Activated naive CD4-positive, alpha-beta T cell treated with anti-CD3 and anti-CD28 coated beads, Interleukin-2, amount 50 U/mL, for 16 hours (primary cell): ENCODE data around the gene CARD19.

Experiments
- DNase-seq: peaks from one replicate; pipeline ENCODE4 v3.0.0-alpha.2; 2020

Gene CARD19

GRCh38 chr9:93064392-93065134, 31.5 kb upstream of the CARD19 start:
- peak; percentile 79 for DNase-seq

DNA sequence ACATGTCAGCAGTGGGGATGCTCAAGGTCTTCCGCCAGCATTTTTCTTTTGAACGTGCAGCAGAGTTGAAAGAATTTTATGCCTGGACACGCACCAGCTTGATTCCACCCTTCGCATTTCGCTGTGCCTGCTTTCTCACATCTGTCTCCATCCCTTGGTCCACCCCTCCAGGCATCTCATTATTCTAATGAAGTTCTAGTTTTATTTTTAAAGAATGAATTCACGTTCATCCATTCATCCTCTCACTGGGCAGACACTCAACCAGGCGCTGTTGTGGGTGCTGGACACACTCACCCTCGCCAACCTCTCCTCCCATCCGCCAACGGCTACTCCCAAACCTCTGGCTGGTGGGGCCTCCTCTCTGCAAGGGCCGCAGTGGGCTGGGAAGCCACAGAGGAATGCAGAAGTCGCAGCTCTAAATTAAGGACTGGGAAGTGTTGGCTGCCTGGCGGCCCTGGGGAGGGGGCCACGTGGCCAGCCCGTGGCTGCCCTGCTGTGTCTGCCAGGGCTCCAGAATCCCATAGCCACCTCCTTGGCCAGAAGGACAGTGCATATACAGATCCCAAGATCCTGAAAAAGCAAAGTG, 30.8 kb upstream of the CARD19 start:
- DNase-seq, result no peak

GRCh38 chr9:93066978-93067603, 28.9 kb upstream of the CARD19 start:
- no peak for DNase-seq

DNA sequence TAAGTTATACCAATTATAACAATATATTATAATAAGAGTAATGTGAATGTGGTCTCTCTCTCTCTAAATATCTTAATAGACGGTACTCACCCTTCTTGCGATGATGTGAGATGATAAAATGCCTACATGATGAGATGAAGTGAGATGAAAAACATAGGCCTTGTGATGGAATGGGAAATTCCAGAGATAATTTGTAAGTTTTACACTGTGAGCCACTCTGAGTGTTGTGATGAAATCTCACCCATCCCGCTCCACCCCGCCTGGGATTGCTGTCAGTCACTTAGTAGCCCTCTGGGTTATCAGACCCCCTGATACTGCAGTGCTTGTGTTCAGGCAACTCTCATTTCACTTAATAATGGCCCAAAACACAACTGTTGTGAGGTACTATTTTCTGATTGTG, 27.1 kb upstream of the CARD19 start:
- no peak for DNase-seq

- DNase-seq, result peak; percentile 34
Measured at GRCh38 chr9:93071464-93071863, 24.6 kb upstream of the CARD19 start.

GRCh38 chr9:93072383-93072795, 23.6 kb upstream of the CARD19 start:
- DNase-seq, result no peak

- no peak for DNase-seq
Measured at GRCh38 chr9:93076101-93076791, 19.8 kb upstream of the CARD19 start.

- no peak for DNase-seq
Measured at GRCh38 chr9:93076792-93077128, 19.3 kb upstream of the CARD19 start.

DNA sequence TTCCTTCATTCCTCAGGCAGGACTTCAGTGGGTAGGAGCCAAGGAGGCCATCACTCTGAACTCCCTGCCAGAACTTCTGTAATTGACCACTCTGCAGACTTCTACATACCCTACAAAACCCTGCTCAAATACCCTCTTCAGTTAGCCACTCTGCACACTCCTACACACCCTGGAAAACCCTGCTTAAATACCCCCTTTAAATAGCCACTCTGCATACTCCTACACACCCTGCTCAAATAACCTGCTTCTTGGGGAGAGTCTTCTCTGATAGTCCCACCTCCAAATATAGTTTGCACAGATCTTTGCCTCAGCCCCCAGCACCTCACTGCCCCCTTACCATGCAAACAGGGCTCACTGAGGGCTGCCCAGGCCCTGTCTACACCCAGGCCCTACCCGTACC, 18.6 kb upstream of the CARD19 start:
- no peak for DNase-seq

GRCh38 chr9:93077811-93078210, 18.2 kb upstream of the CARD19 start:
- DNase-seq, result no peak

- DNase-seq, result no peak
Measured at GRCh38 chr9:93079371-93079770, 16.6 kb upstream of the CARD19 start.

DNA sequence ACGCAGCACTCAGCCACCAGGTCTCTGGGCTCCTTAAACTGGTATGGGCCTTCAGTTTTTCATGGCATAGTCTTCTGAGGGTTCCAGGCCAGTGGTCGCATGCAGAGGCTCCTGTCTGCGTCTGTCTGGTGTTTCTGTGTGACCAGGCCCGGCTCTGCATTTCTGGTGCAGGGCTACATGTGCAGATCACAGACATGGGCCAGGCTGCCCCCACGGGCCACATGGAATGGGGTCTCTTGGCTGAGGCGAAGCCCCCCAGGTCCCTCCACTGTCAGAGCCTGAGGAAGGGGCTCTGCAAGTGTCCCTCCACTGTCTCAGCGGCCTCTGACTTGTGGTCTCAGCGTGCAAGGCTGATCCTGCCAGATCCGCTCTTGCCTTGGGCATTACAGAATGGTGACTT, 15.6 kb upstream of the CARD19 start:
- DNase-seq, result no peak

DNA sequence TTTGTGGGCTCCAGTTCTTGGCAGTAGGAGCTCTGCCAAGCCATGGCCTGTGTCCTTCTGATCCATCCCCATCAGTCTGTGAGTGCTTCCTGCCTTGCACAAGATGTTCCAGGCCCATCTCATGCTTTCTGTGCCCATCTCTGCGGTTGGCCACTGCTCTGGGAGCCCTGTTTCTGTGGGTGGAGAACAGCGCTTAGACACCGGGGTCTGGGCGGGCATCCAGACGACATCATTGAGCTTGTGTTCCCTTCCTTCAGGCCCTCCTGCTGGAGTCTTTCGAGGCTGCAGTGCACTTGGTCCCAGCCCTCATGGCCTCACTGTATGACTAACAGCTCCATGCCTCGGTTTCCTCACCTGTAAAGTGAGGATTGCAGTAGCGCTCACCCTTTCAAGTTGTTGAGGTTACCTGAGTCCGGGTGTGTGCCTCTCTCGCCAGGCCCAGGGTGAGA, 14.9 kb upstream of the CARD19 start:
- no peak for DNase-seq

DNA sequence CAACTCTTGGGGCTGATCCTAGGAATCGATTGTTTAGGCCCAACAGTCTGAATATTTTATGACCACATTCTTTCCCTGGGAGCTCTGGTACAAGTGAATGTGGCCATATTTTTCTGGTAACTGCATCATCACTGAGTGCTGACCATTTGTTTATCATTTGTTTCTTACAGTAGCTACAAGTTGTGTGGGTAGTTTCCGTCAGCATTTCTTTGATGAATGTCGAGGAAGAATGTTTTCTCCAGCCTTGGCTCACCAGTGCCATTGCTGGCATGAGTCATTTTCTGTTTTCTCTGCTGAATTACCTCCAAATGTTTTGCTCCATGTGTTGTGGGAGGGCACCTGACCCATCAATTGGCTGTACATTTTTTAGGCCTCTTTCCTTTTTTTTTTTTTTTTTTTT, 14.1 kb upstream of the CARD19 start:
- DNase-seq, result no peak

DNA sequence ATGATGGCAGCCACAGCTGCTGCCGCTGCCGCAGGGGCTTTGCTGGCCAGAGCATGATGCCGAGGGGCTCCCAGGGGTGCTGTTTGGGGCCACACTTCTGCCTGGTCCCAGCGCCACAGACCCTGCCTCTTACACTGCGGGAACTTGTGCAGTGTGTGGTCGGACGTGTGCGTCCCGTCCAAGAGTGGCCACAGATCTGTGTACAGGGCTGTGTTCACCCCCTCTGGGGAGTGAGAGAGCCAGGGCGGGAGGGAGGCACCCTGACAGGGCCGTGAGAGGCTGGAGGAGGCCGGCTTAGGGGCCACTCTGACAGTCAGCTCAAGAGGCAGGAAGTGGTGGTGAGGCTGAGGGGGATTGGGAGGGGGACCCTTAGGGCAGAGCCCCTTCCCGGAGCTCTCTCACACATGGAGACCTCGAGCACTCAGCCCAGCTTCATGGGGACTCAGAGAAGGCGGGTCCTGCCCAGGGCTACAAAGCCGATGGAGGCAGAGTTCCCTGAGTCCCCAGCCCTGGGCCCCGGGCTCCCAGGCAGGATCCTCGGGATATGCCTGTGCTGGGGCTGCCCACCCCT, 13.1 kb upstream of the CARD19 start:
- DNase-seq, result no peak

DNA sequence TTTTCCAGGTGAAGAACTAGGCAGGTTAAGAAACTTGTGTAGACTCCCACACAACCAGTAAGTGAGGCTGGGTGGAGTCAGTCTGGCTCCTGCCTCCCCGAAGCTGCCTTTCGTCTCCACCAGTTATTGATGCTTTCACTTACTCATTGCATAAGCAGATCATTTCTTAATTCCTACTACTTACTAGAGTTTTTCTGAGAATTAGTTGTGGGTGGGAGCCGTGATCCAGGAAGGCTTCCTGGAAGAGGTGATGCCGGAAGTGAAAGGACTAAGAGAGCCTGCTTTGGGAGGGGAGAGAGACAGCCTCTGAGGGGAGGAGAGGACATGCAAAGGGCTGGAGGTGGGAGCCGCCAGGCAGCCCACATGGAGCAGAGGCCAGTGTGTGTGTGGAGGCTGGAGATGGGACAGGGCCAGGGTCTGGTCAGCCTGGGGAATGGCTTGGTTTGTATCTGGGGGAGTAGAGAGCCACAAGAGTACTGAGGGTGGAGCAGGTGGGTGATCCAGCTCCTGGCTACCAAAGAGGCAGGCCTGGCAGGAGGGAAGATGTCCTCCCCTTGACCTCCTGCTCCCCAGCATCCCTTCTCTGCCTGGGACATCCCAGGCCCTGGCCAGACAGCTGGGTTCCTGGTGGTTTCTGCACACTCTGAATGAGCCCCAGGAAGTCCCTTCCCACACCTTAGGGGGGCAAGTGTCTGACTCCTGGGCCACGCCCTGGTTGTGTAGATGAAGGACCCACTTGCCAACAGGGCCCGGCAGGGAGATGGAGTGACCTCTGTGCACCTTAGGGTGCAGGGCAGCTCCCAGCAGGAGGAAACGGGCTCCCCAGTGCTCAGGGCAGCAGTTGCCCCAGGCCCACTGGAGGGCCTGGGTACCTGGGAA, 12.2 kb upstream of the CARD19 start:
- peak; percentile 59 for DNase-seq

GRCh38 chr9:93084471-93084881, 11.5 kb upstream of the CARD19 start:
- no peak for DNase-seq

- no peak for DNase-seq
Measured at GRCh38 chr9:93085676-93086075, 10.3 kb upstream of the CARD19 start.

DNA sequence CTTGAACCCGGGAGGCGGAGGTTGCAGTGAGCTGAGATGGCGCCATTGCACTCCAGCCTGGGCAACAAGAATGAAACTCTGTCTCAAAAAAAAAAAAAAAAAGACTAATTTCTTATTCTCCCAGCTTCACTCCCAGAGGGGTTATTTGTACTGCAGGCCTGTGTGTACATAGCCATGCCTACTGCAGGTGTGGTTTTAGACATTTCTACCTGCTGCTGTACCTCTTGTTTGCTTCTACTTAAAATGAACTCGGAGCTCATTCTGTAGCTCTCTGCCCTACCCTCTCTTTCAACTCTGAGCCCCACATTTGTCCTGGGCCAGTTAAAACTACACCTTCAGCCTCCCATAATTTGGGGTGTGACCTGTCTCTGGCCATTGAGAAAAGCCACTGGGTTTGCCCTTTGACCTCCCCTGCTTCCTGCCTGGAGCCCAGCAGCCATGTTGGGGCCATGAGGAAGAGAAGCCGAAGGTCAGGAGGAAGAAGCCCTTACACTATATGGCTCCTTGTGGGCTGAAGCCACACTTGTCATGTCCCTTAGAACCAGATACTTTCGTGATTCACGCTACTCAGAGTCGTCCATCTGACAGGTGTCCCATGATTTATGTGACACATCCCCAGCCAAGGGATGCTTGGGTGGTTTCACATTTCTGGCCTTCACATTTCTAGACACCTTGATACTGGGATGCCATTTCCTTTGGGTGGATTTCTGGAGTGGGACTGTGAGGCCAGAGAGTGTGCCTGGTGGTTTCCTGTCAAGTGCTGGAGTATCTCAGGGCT, 9.4 kb upstream of the CARD19 start:
- no peak for DNase-seq

- no peak for DNase-seq
Measured at GRCh38 chr9:93087971-93088655, 7.9 kb upstream of the CARD19 start.

DNA sequence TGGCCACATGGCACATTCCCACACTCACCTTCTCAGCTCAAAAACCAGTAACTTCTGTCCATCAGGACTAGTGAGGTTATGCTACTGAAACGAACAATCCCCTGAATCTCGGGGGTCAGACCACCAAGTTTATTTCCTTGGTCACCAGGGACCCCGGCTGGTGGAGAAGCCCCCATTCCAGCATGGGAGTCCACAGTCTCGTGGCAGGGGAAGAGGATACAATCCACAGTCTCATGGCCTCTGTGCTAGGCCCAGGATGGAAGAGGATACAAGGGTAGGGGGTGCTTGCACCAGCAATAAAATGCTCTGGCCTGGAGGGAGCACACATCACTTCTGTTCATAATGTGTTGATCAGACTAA, 7.4 kb upstream of the CARD19 start:
- DNase-seq, result no peak
